K562 (cell line): Measurements from ENCODE around the gene ARHGEF4. TPM values are rescaled to one million over a fixed set of nuclear protein-coding genes. Genes with fewer than 3 reads are reported as not detected.

Source experiments
- ATAC-seq: fragments of 200-7000 bp; cut with Tn5 transposase; 3 replicates; pipeline ENCODE4 v1.9.1; 2020; ENCODE audit warnings: moderate library complexity
- BruUV-seq: library from RNA; stranded (reverse); fragments of 400-500 nt; replicated peaks from 2 replicates; lab custom pipeline; 2021; lab: Mats Ljungman, UMichigan
- CTCF ChIA-PET: fragments of 300-600 bp; formaldehyde crosslinking; extraction: SDS; loops from one replicate; lab custom pipeline; 2021; ENCODE audit warnings: low intra/inter-chr PET ratio; lab: Yijun Ruan, JAX
- POLR2A ChIA-PET: fragments of 300-600, 350-650 bp; sonication (Branson Sonifier 250); formaldehyde crosslinking; extraction: SDS; loops from one replicate; lab custom pipeline; 2021; ENCODE audit warnings: antibody characterized with exemption, inconsistent platforms; lab: Yijun Ruan, JAX
- DNase-seq, 4 experiments: peaks; one replicate each; pipeline versions ENCODE4 v3.0.0 to v3.0.0-alpha.2; 2011 to 2018; ENCODE audit warnings: low spot score in 3 of 4, mixed read lengths in 3 of 4; ENCODE audit errors: extremely low read depth in 1 of 4
- FAIRE-seq: peaks from 2 replicates; lab custom pipeline; 2011; peaks lifted over from hg19 to GRCh38; lab: Jason Lieb, UNC
- H2AFZ ChIP-seq: 2 replicates; pipeline ENCODE4 v1.6.0; 2011; ENCODE audit warnings: low read depth, low read length, control low read depth, inconsistent platforms
- H3K27ac ChIP-seq: fragments of 200-600 bp; 3 replicates; pipeline ENCODE4 v1.8.0; 2011; ENCODE audit warnings: low read depth, mild to moderate bottlenecking, control low read depth, inconsistent platforms, low read length, moderate library complexity, mixed read lengths; ENCODE audit errors: extremely low read depth
- H3K27me3 ChIP-seq, 2 experiments: fragments of 300-600 bp in 1 of 2; 2 replicates in 1 of 2; 3 replicates in 1 of 2; pipeline versions ENCODE4 v1.6.0 to v1.8.0; 2011; ENCODE audit warnings: inconsistent platforms in 2 of 2, low read length in 2 of 2, mild to moderate bottlenecking in 1 of 2, mixed read lengths in 1 of 2, moderate library complexity in 1 of 2; ENCODE audit not compliant: control insufficient read depth in 2 of 2, insufficient read depth in 2 of 2
- H3K36me3 ChIP-seq: fragments of 300-600 bp; 3 replicates; pipeline ENCODE4 v1.8.0; 2011; ENCODE audit warnings: mild to moderate bottlenecking, low read length, inconsistent platforms; ENCODE audit not compliant: control insufficient read depth, insufficient read depth
- H3K4me1 ChIP-seq, 2 experiments: fragments of 200-600 bp in 1 of 2; replicated peaks in 1 of 2; 2 replicates in 1 of 2; 3 replicates in 1 of 2; pipeline versions ENCODE4 v1.5.1 to v1.8.0; 2011; ENCODE audit warnings: inconsistent platforms in 2 of 2, low read length in 2 of 2, mild to moderate bottlenecking in 1 of 2, mixed read lengths in 1 of 2, moderate library complexity in 1 of 2; ENCODE audit not compliant: control insufficient read depth in 2 of 2, insufficient read depth in 2 of 2
- H3K4me2 ChIP-seq: 2 replicates; pipeline ENCODE4 v1.6.1; 2011; ENCODE audit warnings: low read length, control low read depth, inconsistent platforms, mixed read lengths; ENCODE audit not compliant: insufficient read depth
- H3K4me3 ChIP-seq: fragments of 200-600 bp; sonication (generic), shearing (Covaris generic); 2 replicates; pipeline ENCODE4 v1.5.1; 2016; ENCODE audit warnings: control low read depth, inconsistent platforms
- H3K79me2 ChIP-seq: fragments of 200-600 bp; 3 replicates; pipeline ENCODE4 v1.8.0; 2011; ENCODE audit warnings: low read length, inconsistent platforms; ENCODE audit not compliant: control insufficient read depth, insufficient read depth
- H3K9ac ChIP-seq, 2 experiments: 2 replicates each; pipeline versions ENCODE4 v1.6.0 to v1.6.1; 2011; ENCODE audit warnings: low read depth in 2 of 2, low read length in 2 of 2, control low read depth in 1 of 2, inconsistent platforms in 1 of 2, mild to moderate bottlenecking in 1 of 2, mixed read lengths in 1 of 2; ENCODE audit not compliant: insufficient read depth in 1 of 2
- H3K9me1 ChIP-seq: one replicate; pipeline ENCODE4 v1.6.0; 2011; ENCODE audit warnings: inconsistent platforms, mild to moderate bottlenecking, low read length, moderate library complexity; ENCODE audit not compliant: control insufficient read depth, insufficient read depth
- H3K9me3 ChIP-seq: replicated peaks from 2 replicates; pipeline ENCODE4 v1.5.1; 2011; ENCODE audit warnings: low read depth, low read length, inconsistent platforms; ENCODE audit not compliant: control insufficient read depth, insufficient read depth
- H4K20me1 ChIP-seq: replicated peaks from 2 replicates; pipeline ENCODE4 v1.6.1; 2011; ENCODE audit warnings: low read length, inconsistent platforms, mixed read lengths; ENCODE audit not compliant: control insufficient read depth, insufficient read depth
- RBM39 ChIP-seq: fragments of 200-400 bp; formaldehyde crosslinking; optimal IDR thresholded peaks from 2 replicates; pipeline ENCODE3; 2018; ENCODE audit warnings: low read depth, low read length
- SIRT6 ChIP-seq: IDR thresholded peaks from one replicate; pipeline ENCODE4 v1.6.1; 2012; ENCODE audit warnings: low read depth, mild to moderate bottlenecking, control low read depth, inconsistent platforms, low read length, moderate library complexity
- SMARCE1 ChIP-seq: fragments of 450-650 bp; IDR thresholded peaks from 2 replicates; pipeline ENCODE4 v1.7.1; 2016; ENCODE audit warnings: mild to moderate bottlenecking
- ZC3H11A ChIP-seq: IDR thresholded peaks from 2 replicates; pipeline ENCODE4 v1.6.1; 2012; ENCODE audit warnings: low read depth, low read length, improper control_type of control experiment
- WGBS: fragments of 100-300 bp; shearing (Covaris generic); methylation state at CpG from one replicate; pipeline ENCODE4 v1.1.6; 2016; ENCODE audit warnings: low coverage, mixed read lengths; ENCODE audit not compliant: insufficient coverage; ENCODE audit errors: missing lambda C conversion rate; 5-methylcytosine and 5-hydroxymethylcytosine counted together
- in situ Hi-C: fragments of 300-500 bp; cut with MboI; formaldehyde crosslinking; loops from 4 replicates; pipeline ENCODE4 v1.15.0; 2018; ENCODE audit warnings: inconsistent platforms, mixed read lengths
- intact Hi-C: fragments of 100-400 bp; cut with micrococcal nuclease; formaldehyde crosslinking; loops from 2 replicates; pipeline ENCODE4 v1.14.2; 2022
- polyA plus RNA-seq, 8 experiments: library from polyadenylated mRNA; depleted of rRNA in 4 of 8; stranded (reverse) in 5 of 8; unstranded in 3 of 8; fragments of >200 nt; fragmentation: Nextera tagmentation in 2 of 8; fragmentation: Illumina TruSeq in 1 of 8; extraction: Ambion mirVana in 2 of 8; extraction: Trizol in 1 of 8; gene quantifications; 2 replicates each; pipeline versions ENCODE4 v1.2.1 to v1.2.3, GENCODE V29; 2011 to 2014; ENCODE audit warnings: inconsistent platforms in 1 of 8, missing spikeins in 1 of 8
- total RNA-seq, 7 experiments: library from RNA; depleted of rRNA in 6 of 7; stranded (reverse); fragments of >200 nt in 6 of 7; fragmentation: Illumina TruSeq in 2 of 7; extraction: Trizol in 2 of 7; gene quantifications; 2 replicates each; pipeline versions ENCODE4 v1.2.1 to v1.2.3, GENCODE V29; 2011 to 2021; ENCODE audit warnings: low replicate concordance in 1 of 7

Gene ARHGEF4
- total and polyA plus RNA-seq, 9 of the 15 experiments (the other 6 are each of a cell fraction or from before 2014, with no cell fraction given) = not detected

DNA sequence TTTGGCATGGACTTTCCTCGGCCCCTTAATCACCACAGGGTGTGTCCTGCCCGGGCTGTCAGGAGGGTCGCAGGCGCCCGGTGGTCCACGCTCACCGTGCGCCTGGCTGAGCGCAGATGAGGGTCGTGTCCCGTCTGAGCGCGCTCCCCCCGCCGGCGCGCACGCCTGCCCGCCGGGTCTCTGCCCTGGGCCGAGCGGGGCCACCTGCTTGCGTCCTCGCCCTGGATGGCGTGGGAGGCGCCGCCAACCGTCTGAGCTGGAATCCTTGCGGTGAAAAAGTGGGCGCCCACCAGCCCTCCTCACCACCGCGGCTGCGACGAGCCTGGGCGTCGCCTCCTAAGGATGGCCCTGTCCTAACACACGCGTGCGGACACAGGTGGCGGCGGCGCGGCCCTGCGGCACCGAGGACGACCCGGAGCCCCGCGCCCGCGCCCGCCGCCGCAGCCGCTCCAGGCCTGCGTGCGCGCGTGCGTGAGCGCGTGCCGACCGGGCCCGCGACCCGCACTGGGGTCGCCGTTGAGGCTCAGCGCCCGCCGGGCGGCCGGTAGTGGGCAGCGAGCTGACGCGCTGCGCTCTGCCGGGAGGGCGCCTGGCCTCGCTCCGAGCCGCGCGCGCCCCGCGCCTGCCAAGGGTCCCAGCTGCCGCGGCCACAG, 126.6 kb downstream of the ARHGEF4 start:
- DNase-seq = no peak
- no peak for ATAC-seq
- Histone ChIP-seq H4K20me1 (no peaks in the 10 kb centered on the region), H3K9ac (no peak overlapping the region), H3K4me3 (no peak overlapping the region), H3K27me3 (peaks cover 21 to 66% of the 10 kb centered on the region in 2 experiments), H3K9me1 (no peaks in the 10 kb centered on the region), H3K79me2 (no peaks in the 10 kb centered on the region), H3K36me3 (no peaks in the 10 kb centered on the region), H3K4me1 (peaks cover 0 to 5% of the 10 kb centered on the region in 2 experiments; a peak in 2 of 5 replicates), H3K9me3 (no peaks in the 10 kb centered on the region), H2AFZ (no peak overlapping the region), H3K27ac (no peak overlapping the region), H3K4me2 (no peak overlapping the region)
- ChIA-PET POLR2A (no interaction called here), CTCF (no interaction called here)
- no TSS peak for BruUV-seq
- in situ Hi-C loops (no loop called here), intact Hi-C loops (no loop called here)
- no peak for FAIRE-seq
- WGBS = 37% methylated on average over 53 of the region's 90 CpGs
- TF ChIP-seq RBM39 (no peak), SMARCE1 (no peak), ZC3H11A (no peak), SIRT6 (no peak)
